NCI-H187 treated with DMSO at 0.1 percent for 48 hours (cell line): Measurements from ENCODE around the gene ARMH4.

Experiments
- DNase-seq: peaks from one replicate; lab custom pipeline; 2025; lab: John Stamatoyannopoulos, UW

Gene ARMH4, protein sequence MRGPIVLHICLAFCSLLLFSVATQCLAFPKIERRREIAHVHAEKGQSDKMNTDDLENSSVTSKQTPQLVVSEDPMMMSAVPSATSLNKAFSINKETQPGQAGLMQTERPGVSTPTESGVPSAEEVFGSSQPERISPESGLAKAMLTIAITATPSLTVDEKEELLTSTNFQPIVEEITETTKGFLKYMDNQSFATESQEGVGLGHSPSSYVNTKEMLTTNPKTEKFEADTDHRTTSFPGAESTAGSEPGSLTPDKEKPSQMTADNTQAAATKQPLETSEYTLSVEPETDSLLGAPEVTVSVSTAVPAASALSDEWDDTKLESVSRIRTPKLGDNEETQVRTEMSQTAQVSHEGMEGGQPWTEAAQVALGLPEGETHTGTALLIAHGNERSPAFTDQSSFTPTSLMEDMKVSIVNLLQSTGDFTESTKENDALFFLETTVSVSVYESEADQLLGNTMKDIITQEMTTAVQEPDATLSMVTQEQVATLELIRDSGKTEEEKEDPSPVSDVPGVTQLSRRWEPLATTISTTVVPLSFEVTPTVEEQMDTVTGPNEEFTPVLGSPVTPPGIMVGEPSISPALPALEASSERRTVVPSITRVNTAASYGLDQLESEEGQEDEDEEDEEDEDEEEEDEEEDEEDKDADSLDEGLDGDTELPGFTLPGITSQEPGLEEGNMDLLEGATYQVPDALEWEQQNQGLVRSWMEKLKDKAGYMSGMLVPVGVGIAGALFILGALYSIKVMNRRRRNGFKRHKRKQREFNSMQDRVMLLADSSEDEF

DNA sequence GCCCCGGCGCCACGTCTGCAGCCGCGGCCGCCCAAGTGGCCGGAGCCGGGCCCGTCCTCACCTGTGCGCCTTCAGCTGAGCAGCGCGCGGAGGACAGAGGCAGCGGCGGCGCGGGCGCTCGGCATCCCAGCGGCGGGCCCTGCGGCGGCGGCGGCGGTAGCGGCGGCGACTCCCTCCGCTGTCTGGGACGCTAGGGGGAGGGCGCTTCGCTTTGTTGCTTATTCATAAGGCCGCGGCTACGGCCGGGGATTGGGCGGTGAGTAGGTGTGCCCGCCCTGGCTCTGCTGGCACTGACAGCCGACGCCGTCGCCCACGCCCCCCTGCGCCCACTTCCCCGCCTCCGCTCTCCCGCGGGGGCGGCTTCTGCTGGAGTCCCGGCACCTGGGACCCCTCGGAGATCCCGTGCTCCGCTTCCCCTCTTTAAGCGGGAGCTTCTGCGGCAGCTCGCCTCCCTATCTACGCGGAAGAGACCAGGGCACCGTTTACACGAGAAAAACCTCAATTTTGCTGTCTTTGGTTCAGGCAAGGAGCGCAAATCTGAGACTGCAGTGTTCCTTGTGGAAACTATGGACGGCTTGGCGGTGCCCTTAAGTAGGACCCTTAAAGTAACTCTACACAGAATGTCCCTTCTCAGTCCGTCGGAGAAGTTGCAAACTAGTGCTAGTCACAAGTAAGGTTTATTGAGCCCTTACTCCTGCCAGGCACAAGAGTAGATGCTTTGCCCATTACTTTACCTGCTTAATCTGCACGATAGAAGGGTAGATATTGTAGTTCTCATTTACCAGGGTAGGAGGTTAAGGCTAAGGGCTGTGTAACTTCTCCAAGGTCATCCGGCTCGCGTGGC is at the start of gene ARMH4:
Gene ARMH4 (minus strand): TSS at position 200 of the 844 bp plus-strand sequence. CDS start 12,855 bp downstream, outside the sequence.
- DNase-seq, result peak; percentile 57

DNA sequence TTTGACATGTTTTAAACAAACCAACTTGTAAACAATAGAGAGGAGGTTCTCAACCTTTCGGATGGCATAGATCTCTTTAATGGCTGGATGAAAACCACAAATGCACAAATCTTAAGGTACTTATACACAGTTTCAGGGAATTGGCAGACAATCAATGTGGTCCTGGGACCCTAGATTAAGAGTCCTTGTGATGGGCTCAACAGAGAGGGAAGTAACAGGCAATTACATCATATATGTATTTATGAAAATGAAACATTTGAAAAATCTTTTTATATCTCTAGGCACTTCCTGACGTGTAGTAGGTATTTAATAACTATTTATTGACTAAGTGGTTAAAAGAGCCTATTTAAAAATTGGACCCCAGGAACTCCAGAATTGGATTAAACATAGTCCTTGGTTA is 48.8 kb upstream of the ARMH4 start:
- no peak for DNase-seq

DNA sequence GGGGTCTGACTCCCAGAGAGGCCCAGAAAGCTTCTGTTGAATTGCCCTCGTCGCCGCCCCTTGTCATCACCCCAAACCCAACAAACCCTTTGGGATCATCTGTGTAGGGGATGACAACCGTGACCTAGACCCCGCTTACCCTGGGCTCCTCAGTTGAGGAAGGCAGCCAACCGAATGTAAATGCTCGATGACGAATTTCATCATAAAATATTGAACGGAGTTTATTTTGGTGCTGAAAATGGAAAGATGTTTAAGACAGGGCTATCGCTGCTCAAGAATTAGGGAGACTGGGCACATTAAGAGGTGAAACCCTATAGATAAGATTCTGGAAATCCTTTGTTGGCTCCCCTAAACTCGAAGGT is 48.4 kb upstream of the ARMH4 start:
- no peak for DNase-seq

DNA sequence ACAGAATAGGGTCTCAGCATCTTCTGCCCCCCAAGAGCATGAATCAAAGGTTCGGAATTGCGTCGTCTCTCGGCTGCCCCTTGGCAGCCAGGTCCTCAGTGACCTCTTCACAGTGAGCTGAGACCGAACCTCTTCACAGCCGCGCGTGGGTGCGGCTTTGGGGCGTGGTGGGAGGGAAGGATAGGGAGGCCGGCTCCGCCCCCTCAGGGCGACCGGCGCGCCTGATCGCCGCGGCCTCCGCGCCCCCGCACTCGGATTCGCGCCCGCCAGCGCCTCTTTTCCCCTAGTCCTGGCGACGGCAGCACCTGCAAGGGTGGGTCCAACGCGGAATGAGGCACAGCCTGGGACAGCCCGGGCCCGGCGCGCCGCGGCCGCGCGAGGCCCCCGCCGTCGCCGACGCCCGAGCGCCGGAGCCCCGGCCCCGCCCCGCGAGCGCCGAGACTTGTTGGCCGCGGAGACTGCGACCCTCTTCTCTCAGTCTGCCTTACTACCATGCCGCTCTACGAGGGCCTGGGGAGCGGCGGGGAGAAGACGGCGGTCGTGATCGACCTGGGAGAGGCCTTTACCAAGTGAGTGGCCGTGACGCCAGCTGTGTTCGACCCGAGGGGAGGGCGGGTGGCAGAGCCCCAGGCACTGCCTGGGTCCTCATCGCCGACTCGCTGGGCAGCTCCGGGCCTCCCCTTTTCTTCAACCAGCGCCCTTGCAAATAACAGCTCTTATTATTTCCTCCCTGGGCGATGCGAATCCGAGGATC is 47.9 kb upstream of the ARMH4 start, which contains the start of gene ACTR10:
Gene ACTR10 (plus strand): TSS at position 424 of the 754 bp plus-strand sequence. CDS start 69 bp downstream, at position 493.
- DNase-seq, result peak; percentile 34

DNA sequence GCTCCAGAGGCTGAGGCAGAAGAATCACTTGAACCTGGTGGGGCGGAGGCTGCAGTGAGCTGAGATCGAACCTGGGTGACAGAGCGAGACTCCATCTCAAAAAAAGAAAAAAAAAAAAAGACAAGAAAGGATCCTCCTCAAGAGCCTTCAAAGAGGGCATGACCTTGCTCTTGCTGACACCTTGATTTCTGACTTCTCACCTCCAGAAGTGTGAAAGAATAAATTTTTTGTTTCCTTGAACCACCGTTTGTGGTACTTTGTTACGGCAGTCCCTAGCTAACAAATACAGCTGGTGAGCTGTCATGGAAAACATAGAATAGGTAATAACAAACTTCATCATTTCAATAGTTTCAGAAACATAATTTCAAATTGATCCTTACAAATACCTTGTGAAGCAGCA is 46.1 kb upstream of the ARMH4 start:
- DNase-seq, result no peak

DNA sequence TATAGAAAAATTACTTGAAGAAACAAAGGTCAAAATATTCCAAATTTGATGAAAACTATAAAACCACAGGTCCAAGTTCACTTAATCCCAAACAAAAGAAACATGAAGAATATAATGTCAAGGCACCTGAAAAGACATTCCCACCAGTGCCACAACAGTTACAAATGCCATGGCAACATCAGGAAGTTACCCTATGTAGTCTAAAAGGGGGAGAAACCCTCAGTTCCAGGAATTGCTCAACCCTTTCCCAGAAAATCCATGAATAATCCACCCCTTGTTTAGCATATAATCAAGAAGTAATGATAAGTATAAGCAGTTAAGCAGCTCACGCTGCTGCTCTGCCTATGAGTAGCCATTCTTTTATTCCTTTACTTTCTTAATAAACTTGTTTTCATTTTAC is 44.2 kb upstream of the ARMH4 start:
- DNase-seq, result no peak

DNA sequence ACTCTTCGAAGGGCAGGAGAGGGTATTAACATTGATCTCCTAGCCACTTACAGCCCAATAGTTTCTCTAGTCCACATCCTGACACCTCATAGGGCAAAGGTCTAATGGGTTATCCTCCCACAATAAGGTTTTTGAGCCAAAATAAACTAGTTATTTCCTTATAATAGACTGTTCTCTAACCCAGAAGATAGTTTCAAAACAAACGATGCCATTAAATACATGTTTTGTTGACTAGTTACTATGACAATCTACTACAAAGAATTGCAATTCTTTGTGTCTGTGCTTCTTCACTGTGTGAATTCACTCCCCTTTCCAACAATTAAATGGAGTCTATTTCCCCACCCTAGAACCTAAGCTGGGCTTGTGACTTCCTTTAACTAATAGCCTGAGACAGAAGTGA is 41.5 kb upstream of the ARMH4 start:
- no peak for DNase-seq

DNA sequence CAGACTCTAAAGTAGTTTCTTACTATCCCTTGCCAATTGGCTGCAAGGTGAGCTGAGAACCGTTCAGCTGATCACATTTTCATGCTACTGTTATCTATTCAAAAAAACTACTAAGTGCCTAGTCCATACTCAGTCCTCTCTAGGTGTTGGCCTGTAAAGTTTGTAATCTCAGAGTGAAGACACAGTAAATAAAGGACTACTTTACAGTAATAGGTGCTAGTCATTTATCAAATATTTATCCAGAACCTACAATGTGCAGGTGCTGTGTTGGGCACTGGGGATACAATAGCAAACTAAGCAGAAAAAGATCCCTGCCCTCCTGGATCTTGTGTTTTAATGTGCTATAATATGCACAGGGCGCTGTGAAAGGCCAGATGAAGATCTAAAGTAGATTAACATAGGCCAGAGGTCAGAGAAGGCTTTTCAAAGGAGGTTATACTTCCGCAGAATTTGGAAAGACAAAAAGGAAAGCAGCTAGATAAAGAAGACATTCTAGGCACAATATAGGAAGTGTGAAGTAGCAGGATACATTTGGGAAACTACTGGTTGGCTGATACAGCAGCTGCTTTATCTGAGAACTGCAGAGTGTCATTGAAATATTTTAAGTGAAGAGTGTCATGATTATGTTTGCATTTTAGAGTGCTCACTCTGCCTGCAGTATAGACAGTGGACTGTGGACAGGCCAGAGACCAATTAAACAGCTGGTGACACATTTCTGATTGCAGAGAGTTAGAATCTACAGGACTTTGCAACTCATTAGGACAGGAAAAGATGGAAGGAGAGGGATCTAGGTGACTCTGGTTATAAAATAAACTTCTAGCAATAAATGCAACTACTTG is 40.0 kb upstream of the ARMH4 start:
- no peak for DNase-seq

DNA sequence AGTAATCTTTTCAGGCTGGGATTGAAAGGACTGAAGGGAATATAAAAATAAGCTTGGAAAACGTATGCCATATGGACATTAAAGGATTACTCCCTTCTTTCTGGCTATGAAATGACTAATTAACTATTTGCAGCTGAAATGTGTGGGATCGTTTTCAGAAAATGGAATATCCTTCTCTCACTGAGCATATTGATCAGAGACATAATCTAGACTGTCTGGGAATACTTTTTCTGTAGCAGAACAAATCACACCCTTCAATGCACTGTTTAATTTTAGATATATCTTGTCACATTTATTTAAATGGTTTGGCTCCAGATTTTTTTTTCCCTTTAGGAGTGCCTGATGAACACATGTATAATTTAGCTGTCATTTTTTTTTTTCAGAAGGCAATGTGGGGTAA is 37.2 kb upstream of the ARMH4 start:
- no peak for DNase-seq

DNA sequence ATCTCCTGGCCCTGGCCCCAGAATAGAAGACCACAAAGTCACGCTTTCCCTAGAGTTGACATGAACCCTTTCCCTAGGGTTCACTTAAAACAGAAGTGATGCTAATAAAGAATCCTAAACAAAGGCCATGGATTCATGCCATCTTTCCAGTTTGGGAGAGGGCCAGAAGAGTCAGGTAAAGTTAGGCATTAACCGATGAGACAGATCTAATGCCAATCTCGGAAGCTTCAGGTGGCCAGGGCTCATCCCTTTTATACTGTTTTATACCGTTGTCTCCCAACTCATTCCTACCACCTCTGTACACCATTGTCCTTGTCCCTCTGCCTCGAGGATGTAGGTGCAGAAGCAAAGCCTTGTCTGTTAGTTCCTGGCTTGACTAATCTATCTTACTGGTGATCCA is 25.1 kb upstream of the ARMH4 start:
- DNase-seq, result no peak

DNA sequence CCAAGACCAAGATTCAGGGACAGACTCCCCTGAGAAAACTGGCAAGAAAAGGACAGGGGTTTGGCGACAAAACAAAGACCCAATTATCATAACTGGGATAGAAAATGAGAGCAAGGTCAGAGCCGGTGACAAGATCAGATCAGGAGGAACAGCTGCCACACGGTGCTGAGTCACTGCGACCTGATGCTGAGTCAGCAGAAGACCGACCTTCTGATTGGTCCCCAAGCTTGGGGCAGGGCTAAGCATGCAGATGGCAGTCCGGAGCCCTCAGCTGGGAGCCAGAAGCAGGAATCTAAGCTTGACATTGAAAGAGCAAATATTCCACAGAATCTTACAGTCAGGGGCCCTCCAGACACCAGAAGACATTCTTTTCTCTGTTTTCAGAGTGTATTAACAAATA is 19.1 kb upstream of the ARMH4 start:
- peak; percentile 67 for DNase-seq

DNA sequence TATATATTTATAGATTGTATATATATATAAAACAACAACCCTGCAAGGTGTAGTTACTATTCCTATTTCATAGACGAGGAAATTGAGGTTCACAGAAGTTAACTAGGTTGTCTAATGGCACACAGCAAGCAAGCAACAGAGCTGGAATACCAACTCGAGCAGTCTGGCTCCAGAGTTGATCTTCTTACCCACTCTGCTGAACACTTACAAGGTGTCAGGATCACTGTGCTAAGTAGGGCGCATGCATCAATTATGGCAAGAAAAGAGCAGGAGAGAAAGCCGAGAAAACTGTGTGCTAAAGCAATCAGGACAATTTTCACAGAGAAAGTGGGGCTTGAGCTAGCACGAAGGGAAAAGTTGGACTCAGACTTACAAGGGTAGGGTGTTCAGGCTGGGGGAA is 15.9 kb upstream of the ARMH4 start:
- no peak for DNase-seq

DNA sequence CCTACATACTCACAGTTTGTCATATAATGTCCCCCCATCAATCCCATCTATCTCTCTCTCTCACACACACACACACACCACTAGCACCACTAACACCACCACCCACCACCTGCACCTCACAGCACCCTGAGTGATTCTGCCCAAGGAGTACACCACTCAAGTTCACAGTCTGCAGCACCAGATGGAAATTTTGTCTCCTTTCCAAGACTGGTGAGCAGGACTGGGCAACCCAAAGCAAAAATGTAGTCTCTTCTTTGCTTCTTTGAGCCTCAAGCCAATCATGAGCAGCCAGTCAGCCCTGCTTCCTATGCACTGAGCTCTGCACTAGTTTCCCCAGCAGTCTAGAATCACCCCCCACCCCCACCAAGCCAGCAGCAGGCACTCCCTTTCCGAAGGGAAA is 15.0 kb upstream of the ARMH4 start:
- DNase-seq, result no peak

DNA sequence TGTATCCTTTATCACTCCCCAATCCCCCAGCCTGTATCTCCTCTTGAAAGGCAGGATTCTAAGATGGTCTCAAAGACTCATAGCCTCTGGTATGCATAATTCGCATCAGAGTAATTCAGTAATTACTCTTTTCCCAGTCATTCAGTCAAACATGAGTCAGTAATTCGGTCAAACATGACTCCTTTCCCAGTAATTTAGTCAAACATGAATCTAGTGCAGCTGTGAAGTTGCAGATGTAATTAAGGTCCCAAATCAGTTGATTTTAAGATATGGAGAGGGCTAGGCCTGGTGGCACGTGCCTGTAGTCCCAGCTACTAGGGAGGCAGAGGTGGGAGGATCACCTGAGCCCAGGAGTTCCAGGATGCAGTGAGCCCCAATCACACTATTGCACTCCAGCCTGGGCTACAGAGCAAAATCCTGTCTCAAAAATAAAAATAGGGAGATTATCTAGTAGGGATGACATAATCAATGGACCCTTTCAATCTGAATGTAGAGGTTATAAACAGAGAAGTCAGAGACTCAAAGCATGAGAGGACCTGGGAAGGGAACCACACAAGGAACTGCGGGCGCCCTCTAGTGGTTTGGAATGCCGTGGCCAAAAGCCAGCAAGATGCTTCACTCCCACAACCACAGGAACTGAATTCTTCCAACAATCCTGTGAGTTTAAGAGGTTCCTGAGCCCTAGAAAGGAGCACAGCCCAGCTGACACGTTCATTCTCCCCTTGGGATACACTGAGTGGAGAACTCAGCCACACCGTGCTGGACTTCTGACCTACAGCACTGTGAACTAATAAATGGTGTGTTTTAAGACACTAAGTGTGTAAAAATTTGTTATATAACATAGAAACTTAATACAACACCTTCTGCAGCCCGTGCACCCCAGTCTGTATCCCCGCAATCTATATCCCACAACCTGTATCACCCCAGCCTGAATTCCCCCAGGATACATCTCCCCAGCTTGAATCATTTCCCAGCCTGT is 14.3 kb upstream of the ARMH4 start:
- DNase-seq, result peak; percentile 16

DNA sequence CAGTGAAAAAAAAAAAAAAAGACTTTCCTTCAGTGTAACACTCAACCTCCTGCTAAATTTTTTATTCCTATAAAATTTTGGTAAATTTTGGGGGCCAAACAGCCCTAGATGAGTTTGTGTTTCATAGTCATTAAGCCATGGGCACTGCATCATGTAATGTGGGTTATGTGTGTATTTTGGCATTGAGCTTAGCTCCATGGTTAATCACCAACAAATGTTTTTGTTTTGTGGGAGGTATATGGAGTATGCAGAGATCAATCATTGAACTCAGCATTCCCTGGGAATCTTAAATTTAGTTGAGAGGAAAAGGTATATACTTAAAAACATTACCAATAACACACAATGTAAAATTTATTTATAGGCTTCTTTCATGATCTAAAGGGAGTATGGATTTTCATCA is 8.5 kb upstream of the ARMH4 start:
- DNase-seq, result no peak

DNA sequence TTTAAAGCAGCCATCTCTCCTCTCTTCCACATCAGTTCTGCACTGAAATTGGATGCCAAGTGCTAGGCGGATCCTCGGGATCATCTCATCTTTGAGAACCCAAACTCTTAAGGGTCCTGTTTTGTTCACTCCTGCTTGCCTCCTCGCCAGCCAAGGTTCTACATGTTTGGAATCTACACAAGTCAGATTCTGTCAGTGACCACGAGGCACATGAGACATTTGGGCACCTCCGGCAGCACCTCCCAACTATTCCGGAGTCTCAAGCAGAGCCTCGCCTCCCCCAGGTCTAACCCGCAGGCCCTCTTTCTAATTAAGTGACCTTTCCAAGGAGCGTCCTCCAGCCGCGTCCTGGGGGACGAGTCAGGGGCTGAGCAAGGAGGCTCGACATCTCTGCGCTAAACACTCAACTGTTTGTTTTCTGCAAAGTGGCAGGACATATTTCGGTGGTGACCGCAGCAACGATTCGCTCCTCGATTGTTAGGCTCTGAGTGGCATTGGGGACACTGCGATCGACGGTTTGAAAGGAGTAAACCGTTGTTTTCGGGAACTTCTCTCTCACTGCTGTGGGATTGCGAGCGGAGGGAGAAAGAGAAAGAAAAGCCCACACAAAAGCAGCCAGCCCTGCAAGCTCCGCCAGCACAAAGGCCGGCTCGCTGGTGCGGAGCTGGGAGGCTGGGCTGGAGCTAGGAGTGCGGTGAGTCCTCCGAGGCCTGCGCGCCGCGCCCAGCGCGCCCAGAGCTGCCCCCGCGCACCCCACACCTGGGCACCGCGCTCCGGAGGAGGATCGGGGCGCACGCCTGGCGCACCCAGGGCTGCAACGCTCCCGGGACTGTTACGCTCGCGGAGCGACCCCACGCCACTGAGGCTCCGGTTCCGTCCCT is 640 bp downstream of the ARMH4 start:
- DNase-seq, result no peak

DNA sequence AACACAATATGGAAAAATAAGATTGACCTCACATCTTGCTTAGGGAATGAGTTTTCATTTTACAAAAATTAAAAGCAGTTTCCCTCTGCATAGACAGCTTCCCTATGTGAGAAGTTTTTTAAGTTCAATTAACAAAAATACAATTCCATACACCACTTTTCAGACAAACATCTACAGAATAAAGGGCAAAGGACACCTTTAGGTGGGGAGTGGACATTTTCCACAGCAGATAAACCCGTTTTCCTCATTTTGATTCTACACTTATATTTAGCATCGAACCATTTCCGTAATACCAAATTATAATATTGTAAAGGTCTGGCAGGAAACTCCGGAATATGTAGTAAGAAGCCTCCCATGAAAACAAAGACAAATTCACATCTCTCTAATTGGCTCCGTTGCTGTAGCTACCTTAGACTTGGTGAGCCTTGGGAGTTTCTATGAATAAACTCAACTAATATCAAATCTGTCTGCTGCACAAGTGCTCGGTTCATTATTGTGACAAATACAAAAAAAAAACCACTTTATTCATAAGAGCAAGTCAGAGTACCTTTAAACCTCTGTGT is 1.7 kb downstream of the ARMH4 start:
- DNase-seq, result no peak

DNA sequence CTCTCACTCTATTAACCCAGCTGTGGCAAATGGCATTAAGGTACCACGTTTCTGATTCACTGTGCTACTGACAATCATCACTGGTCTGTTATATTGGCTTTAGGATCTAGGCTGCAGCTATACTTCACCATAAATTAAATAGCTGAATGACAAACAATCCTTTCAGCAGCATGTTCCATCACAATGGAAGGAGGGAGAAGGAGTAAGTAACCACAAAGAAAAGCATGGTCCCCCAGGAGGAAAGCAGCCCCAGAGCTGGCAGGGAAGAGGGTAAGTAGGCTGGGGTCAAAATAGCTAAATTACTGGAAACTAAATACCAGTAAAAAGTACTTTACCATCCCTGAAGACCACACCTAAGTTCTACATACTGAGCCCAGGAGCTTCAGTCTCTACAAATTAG is 2.8 kb downstream of the ARMH4 start:
- DNase-seq, result no peak
